ENCODE measurements around the gene CKAP2L.
A peak's percentile ranks its signal among the peaks of the same experiment; 100 is the strongest.

Gene CKAP2L

DNA sequence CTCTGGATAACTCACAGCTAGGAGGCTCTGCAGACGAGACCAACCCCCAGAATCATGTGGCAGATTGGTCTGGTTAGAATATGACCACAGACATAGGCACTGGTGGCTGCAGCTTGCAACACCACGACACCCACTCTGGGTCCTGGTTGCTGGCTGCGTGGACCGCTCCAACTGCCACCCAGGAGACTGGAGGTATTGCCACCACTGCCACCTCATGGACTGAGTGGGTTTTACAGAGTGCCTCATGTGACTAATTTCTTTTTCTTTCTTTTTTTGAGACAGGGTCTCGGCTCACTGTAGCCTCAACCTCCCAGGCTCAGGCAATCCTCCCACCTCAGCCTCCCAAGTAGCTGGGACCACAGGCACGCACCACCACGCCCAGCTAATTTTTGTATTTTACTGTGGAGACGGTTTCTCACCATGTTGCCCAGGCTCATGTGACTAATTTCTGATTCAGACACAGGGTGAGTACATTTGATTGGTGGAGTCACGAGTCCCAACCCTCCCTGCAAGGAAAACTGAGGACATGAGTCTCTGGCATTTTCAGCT is 73.5 kb downstream of the CKAP2L start:
- TF ChIP-seq, protein P1, sequence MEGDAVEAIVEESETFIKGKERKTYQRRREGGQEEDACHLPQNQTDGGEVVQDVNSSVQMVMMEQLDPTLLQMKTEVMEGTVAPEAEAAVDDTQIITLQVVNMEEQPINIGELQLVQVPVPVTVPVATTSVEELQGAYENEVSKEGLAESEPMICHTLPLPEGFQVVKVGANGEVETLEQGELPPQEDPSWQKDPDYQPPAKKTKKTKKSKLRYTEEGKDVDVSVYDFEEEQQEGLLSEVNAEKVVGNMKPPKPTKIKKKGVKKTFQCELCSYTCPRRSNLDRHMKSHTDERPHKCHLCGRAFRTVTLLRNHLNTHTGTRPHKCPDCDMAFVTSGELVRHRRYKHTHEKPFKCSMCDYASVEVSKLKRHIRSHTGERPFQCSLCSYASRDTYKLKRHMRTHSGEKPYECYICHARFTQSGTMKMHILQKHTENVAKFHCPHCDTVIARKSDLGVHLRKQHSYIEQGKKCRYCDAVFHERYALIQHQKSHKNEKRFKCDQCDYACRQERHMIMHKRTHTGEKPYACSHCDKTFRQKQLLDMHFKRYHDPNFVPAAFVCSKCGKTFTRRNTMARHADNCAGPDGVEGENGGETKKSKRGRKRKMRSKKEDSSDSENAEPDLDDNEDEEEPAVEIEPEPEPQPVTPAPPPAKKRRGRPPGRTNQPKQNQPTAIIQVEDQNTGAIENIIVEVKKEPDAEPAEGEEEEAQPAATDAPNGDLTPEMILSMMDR (IDR thresholded peaks at IDR 0.05; ENCODE audit: extremely low read depth, insufficient read depth, missing control alignments) = peak; percentile 60
- peak; percentile 61 for DNase-seq (ENCODE audit: low spot score)
- in situ Hi-C loops (cut with MboI; ENCODE audit: low pct_unique_long_range_greater_than_20kb, low sequenced_read_pairs, unreplicated experiment) = no loop called here

DNA sequence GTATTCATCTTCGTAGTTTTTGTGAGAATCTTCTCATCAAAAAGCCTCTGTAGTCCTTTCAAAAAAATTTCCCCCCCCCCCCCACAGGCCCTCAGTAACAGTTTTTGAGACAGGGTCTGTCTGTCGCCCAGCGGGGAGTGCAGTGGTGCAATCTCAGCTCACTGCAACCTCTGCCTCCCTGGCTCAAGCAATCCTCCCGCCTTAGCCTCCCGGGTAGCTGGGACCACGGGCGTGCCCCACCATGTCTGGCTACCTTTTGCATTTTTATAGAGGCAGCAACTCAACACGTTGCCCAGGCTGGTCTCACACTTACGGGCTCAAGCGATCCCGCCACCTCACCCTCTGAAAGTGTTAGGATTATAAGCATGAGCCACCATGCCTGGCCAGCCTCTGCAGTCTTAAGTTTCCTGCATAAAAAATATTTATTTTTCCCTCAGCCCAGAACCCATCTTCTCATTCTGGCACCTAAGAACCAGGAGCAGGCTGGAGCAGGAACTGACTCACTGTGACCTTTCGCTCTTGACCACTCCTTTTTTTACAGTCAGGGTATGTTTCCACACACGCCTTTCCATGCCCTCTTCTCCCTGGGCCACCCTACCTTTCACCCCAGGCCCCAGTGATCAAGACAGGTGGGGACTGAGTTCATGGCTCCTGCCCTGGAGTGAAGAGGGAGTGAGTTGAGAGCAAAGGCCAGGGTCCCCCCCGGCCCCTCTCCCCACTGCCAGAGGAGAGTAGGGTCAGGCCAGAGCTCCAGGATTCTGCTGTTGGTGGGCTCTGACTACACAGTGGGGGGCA is 76.1 kb downstream of the CKAP2L start:
- DNase-seq (ENCODE audit: low spot score) = no peak
- in situ Hi-C loops (cut with MboI; ENCODE audit: low pct_unique_long_range_greater_than_20kb, low sequenced_read_pairs, unreplicated experiment) = no loop called here
- TF ChIP-seq, protein P1 (IDR thresholded peaks at IDR 0.05; ENCODE audit: extremely low read depth, insufficient read depth, missing control alignments) = no peak

DNA sequence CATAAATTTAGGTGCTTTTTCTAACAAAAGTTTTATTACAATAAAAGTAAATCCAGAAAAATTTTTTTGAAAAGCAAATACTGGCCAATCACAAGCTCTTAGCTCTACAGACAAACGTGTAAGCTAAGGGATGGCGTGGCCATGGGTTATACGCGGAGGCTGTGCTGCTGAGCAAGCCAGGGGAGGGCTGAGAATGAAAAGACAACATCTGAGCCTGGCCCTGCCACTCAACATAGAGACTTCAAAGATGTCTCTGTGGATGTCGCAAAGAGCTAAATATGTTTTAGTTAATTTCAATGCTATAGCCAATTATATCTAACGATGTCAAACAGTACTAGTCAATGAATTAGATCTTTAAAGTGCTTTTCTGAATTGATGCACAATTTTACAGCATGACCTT is 76.9 kb downstream of the CKAP2L start:
- DNase-seq (ENCODE audit: low spot score) = no peak
- TF ChIP-seq, protein P1 (IDR thresholded peaks at IDR 0.05; ENCODE audit: extremely low read depth, insufficient read depth, missing control alignments) = no peak
- in situ Hi-C loops (cut with MboI; ENCODE audit: low pct_unique_long_range_greater_than_20kb, low sequenced_read_pairs, unreplicated experiment) = no loop called here
